Smooth muscle cell (in vitro differentiated cells): Measurements from ENCODE around the gene MOB2. TPM values are rescaled to one million over a fixed set of nuclear protein-coding genes. Genes with fewer than 3 reads are reported as not detected.

Experiments
- DNase-seq: peaks from one replicate; lab custom pipeline; 2025; ENCODE audit not compliant: unreplicated experiment; lab: John Stamatoyannopoulos, UW
- H2AFZ ChIP-seq: fragments of 200-600 bp; sonication (generic); 2 replicates; pipeline ENCODE4 v1.6.0; 2016; ENCODE audit warnings: antibody characterized with exemption, low read depth, mild to moderate bottlenecking
- H3F3A ChIP-seq: fragments of 200-600 bp; sonication (generic); 2 replicates; pipeline ENCODE4 v1.6.0; 2017; ENCODE audit warnings: antibody characterized with exemption, low read depth
- H3K27ac ChIP-seq: fragments of 200-600 bp; sonication (generic); 2 replicates; pipeline ENCODE4 v1.5.1; 2016; ENCODE audit warnings: low read depth, mild to moderate bottlenecking
- H3K27me3 ChIP-seq: fragments of 200-600 bp; sonication (generic); 2 replicates; pipeline ENCODE4 v1.6.1; 2016; ENCODE audit warnings: low read depth, mild to moderate bottlenecking
- H3K36me3 ChIP-seq: fragments of 200-600 bp; sonication (generic); 2 replicates; pipeline ENCODE4 v1.5.1; 2016; ENCODE audit warnings: low read depth
- H3K4me1 ChIP-seq: fragments of 200-600 bp; sonication (generic); 2 replicates; pipeline ENCODE4 v1.5.1; 2016; ENCODE audit warnings: low read depth
- H3K4me2 ChIP-seq: fragments of 200-600 bp; sonication (generic); 2 replicates; pipeline ENCODE4 v1.6.0; 2016; ENCODE audit warnings: mild to moderate bottlenecking
- H3K4me3 ChIP-seq: fragments of 200-600 bp; sonication (generic); 2 replicates; pipeline ENCODE4 v1.5.1; 2016; ENCODE audit warnings: mild to moderate bottlenecking
- H3K79me2 ChIP-seq: fragments of 200-600 bp; sonication (generic); 2 replicates; pipeline ENCODE4 v1.6.0; 2016; ENCODE audit warnings: low read depth, mild to moderate bottlenecking
- H3K9ac ChIP-seq: fragments of 200-600 bp; sonication (generic); 2 replicates; pipeline ENCODE4 v1.6.0; 2016; ENCODE audit warnings: low read depth
- H3K9me3 ChIP-seq: fragments of 200-600 bp; sonication (generic); replicated peaks from 2 replicates; pipeline ENCODE4 v1.5.1; 2016; ENCODE audit warnings: low read depth
- H4K20me1 ChIP-seq: fragments of 200-600 bp; sonication (generic); 2 replicates; pipeline ENCODE4 v1.6.0; 2016; ENCODE audit warnings: low read depth
- CTCF ChIP-seq: fragments of 200-600 bp; sonication (generic); IDR thresholded peaks from 2 replicates; pipeline ENCODE4 v1.5.1; 2017; ENCODE audit warnings: borderline replicate concordance, mild to moderate bottlenecking, antibody characterized with exemption; ENCODE audit not compliant: insufficient read depth, poor library complexity, severe bottlenecking
- WGBS: methylation state at CpG from one replicate; pipeline ENCODE4 v1.1.7; 2016; ENCODE audit warnings: low lambda C conversion rate; 5-methylcytosine and 5-hydroxymethylcytosine counted together
- polyA plus RNA-seq: library from polyadenylated mRNA; unstranded; fragments of >200 nt; fragmentation: Nextera tagmentation; extraction: Ambion mirVana; gene quantifications from 2 replicates; pipeline ENCODE4 v1.2.1, GENCODE V29; 2016
- total RNA-seq: library from RNA; depleted of rRNA; stranded (reverse); fragments of >200 nt; gene quantifications from 2 replicates; pipeline ENCODE4 v1.2.3, GENCODE V29; 2014

MOB2 gene
- total and polyA plus RNA-seq, 2 experiments from 2014 or later, result 2.5 to 24.0 TPM

- H4K20me1 ChIP-seq, result peaks cover 67% of the 10 kb centered on the region
- 95% methylated on average over 35 of the region's 36 CpGs for WGBS
Observed at GRCh38 chr11:1480555-1481482, 5.8 kb downstream of the MOB2 start.

GRCh38 chr11:1480191-1480554, 6.4 kb downstream of the MOB2 start:
- Histone ChIP-seq H3K27ac (no peak overlapping the region), H3K79me2 (no peaks in the 10 kb centered on the region), H3K4me2 (no peak overlapping the region), H4K20me1 (peaks cover 60% of the 10 kb centered on the region), H3K9ac (no peak overlapping the region), H3K9me3 (no peaks in the 10 kb centered on the region), H3K4me1 (no peaks in the 10 kb centered on the region), H3K27me3 (no peaks in the 10 kb centered on the region), H2AFZ (no peak overlapping the region), H3F3A (no peaks in the 10 kb centered on the region), H3K4me3 (no peak overlapping the region), H3K36me3 (no peaks in the 10 kb centered on the region)
- no peak for TF ChIP-seq CTCF
- WGBS, result 94% methylated on average over 12 of the region's 13 CpGs
- no peak for DNase-seq

More at GRCh38 chr11:1480555-1481482, 5.8 kb downstream of the MOB2 start:
- Histone ChIP-seq H3K9me3 (no peaks in the 10 kb centered on the region), H3K4me2 (no peak overlapping the region), H3K4me1 (no peaks in the 10 kb centered on the region), H3K4me3 (no peak overlapping the region), H3K27ac (no peak overlapping the region), H3F3A (no peaks in the 10 kb centered on the region), H3K79me2 (no peaks in the 10 kb centered on the region), H3K27me3 (no peaks in the 10 kb centered on the region), H3K9ac (no peak overlapping the region), H3K36me3 (no peaks in the 10 kb centered on the region), H2AFZ (no peak overlapping the region)
- DNase-seq, result no peak
- TF ChIP-seq CTCF, result no peak

- H3K9ac ChIP-seq, result no peak overlapping the region
- no peak overlapping the region for H3K27ac ChIP-seq
- H3K4me1 ChIP-seq, result no peaks in the 10 kb centered on the region
- no peaks in the 10 kb centered on the region for H3K79me2 ChIP-seq
- H3K4me3 ChIP-seq, result no peak overlapping the region
- no peak for DNase-seq
- no peak overlapping the region for H3K4me2 ChIP-seq
- H3K36me3 ChIP-seq, result no peaks in the 10 kb centered on the region
- H3K9me3 ChIP-seq, result no peaks in the 10 kb centered on the region
- no peaks in the 10 kb centered on the region for H3F3A ChIP-seq
- H2AFZ ChIP-seq, result no peak overlapping the region
- no peak for TF ChIP-seq CTCF
- peaks cover 56% of the 10 kb centered on the region for H4K20me1 ChIP-seq
- no peaks in the 10 kb centered on the region for H3K27me3 ChIP-seq
- over 99% methylated on average over 12 of the region's 12 CpGs for WGBS
Observed at GRCh38 chr11:1479678-1480118, 6.9 kb downstream of the MOB2 start.
